CD1c-positive myeloid dendritic cell (primary cell): ENCODE data around the gene KLHL17.
A peak's percentile ranks its signal among the peaks of the same experiment; 100 is the strongest.
"Not testable (repeated sequence)": the region's sequence is repeated elsewhere in the genome, so short reads cannot be mapped to it uniquely, and the experiment has no call there.

ENCODE experiments used
- DNase-seq: peaks from one replicate; pipeline ENCODE4 v3.0.0-alpha.2; 2016; ENCODE audit errors: extremely low spot score

The KLHL17 gene

DNA sequence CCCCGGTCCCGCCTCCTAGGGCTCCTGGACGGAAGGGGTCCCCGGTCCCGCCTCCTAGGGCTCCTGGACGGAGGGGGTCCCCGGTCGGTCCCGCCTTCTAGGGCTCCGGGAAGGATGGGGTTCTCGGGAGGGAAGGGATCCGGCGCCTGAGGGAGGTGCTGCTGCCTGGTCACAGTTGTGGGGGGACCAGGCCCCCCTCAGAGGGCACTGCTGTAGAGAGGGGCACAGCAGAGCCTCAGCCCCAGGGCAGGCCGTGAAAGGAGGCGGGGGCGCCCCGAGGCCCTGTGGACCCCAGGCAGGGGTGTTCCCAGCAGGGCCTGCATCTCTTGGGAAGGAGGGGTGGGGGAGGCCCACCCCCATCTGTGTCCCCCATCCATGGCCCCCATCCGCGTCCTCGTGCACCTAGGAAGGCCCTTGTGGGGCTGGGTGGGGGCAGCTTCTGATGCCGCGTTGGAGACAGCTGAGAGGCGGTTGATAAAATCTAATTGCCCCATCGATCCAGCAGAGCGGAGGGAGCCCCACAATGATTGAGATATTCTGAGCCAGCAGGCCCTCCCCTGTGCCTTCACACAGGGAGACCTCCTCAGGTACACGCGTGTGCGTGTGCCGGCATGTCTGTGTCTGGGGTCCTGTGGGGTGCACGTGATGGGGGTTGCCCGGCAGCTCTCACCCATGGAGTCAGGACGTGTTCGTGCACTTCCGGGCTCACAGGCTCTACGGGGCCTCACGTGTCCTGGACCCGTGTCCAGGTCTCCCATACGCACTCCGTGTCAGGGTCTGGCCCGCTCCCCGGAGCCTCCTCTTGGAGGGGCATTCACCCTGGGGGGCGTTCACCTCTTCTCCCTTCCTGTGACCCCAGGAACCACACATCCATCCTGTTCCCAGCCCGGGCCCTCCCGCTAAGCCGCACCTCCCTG lies 23.8 kb upstream of the KLHL17 start:
- no peak for DNase-seq

GRCh38 chr1:937521-937920 lies 22.9 kb upstream of the KLHL17 start:
- no peak for DNase-seq

- DNase-seq: peak; percentile 43
Observed at GRCh38 chr1:938088-938683, 22.2 kb upstream of the KLHL17 start.

GRCh38 chr1:938711-939489 lies 21.5 kb upstream of the KLHL17 start:
- no peak for DNase-seq

DNA sequence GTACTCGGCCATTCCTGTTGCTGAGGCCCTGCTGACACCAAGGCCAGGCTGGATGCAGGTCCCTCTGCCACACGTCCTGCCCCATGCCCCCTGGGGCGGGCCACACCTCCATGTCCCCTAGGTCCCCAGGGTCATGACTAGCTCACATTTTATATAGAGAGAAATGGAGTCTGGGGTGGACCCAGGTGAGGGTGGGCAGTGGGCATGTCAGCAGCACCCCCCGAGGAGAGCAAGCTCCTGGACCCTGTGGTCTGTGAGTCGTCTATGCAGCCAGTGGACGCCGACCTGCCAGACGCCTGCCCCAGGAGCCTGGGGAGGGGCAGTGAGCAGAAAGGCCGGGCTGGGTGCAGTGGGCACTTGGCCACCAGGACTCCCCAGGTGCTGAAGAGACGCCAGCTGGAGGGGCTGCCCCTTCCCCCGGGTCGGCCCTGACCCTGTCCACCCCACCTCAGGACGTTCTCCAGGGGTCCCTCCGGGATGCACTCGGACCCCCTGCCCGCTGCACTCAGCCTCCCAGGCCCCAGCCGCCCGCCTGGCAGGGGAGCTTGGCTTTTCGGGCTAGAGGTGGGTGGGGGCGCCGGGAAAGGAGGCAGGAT lies 20.8 kb upstream of the KLHL17 start:
- DNase-seq: no peak

DNA sequence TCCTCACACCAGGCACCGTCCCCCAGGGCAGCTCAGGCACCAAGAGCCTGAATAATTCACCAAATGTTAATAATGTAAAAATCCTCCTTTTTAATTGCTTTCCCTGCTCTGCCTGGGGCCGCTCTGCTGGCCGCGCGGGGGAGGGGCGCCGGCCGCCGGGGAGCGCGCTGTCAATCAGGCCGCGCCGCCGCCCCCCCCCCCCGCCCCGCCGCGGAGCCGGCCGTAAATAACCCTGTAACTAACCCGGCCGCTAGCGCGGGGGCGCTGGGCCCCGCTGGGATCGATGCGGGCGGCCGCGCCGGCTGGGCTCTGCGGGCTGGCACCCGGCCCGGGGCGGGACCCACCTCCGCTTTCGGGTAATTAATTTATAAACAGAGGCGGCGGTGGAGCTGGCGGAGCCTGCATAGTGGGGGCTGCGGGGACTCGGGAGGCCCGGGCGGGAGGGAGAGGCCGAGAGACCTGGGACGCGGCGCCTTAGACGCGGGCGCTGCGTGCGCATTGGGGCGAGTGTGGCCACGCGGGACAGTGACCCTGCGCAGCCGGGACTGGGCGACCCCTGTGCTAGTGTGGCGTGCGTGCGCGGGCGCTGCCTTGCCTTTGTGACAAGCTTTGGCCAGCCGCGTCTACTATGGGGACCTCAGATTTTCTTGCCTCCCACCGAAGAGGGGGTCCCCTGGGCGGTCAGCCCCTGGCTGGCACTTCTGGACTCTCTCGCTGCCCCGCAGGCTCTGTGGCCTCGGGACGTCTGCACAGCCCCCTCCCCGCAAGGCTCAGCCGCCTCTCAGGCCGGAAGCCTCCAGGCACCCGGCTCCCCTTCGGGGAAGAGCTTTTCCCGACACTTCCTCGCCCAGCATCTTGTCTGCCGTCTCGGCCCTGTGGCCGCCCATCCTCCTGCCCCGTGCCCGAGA lies 20.0 kb upstream of the KLHL17 start:
- DNase-seq: peak; percentile 23

- DNase-seq: no peak
Observed at GRCh38 chr1:941015-941587, 19.3 kb upstream of the KLHL17 start.

GRCh38 chr1:941588-942383 lies 18.6 kb upstream of the KLHL17 start:
- peak; percentile 63 for DNase-seq

GRCh38 chr1:942411-942821 lies 18.0 kb upstream of the KLHL17 start:
- DNase-seq: no peak

GRCh38 chr1:942864-943533 lies 17.4 kb upstream of the KLHL17 start:
- DNase-seq: no peak

DNA sequence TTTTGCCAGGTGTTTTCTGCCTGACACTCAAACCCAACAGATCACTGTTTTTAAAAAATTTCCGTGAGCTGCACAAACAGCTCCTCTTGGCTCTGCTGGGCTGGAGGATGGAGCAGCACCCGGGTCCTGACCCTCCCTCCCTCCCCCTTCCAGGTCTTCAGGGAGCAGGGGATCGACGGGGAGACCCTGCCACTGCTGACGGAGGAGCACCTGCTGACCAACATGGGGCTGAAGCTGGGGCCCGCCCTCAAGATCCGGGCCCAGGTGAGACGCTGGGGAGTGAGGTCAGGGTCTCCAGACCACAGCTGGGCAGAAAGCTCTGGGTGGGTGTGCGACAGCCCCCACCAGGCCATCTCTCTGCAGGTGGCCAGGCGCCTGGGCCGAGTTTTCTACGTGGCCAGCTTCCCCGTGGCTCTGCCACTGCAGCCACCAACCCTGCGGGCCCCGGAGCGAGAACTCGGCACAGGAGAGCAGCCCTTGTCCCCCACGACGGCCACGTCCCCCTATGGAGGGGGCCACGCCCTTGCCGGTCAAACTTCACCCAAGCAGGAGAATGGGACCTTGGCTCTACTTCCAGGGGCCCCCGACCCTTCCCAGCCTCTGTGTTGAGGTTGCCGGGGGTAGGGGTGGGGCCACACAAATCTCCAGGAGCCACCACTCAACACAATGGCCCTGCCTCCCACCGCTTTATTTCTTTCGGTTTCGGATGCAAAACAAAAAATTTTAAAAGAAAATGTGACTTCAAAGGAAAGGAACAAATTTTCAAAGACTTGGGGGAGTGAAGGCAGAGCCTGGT lies 16.6 kb upstream of the KLHL17 start:
- DNase-seq: no peak

GRCh38 chr1:944341-945325 lies 15.8 kb upstream of the KLHL17 start:
- no peak for DNase-seq

DNA sequence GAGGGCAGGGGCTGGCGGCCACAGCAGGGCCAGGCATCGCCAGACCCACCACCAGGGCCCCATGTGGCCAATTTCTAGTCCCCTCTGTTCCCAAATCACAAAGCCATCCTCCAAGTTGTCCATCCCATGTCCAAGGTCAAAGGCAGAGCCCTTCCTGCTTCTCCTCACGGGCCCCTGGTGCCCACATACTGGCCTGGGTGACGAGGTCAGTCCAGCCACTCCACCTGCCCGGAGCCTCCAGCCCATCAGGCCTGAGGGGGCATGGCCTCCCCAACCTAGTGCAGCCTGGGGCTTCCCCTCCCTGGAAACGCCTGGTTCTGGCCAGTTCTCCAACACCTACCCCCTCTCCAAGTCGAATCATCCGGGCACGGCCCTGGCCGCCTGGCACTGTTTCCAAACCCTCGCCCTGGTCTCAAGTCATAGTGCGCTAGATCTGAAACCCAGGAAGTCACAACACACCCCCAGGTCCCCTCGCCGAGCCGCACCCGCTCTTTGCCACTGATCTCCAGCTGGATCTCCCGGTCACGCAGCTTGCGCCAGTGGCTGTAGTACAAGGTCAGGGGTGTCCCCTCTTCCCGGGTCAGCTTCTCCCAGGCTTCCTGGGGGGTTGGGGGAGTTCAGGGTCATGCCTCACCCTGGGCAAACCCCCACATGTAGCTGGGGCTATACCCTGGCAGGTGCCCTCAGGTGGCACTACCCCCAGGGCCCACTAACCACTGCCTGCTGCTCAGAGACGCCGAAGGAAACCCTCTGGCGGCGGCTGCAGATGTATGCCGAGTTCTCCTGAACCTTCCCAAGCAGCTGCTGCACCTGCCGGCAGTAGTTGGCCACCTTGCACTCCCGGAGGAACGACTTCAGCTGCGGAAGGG lies 14.5 kb upstream of the KLHL17 start:
- no peak for DNase-seq

DNA sequence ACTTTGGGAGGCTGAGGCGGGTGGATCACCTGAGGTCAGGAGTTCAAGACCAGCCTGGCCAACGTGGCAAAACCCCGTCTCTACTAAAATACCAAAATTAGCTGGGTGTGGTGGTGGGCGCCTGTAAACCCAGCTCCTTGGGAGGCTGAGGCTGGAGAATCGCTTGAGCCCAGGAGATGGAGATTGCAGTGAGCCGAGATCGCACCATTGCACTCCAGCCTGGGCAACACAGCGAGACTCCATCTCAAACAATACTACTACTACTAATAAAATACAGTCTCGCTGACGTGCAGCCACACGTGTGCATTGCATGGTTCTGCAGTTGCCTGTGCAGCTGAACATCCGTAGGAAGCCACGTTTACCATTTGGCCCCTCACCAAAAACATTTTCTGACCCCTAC lies 13.6 kb upstream of the KLHL17 start:
- not testable (repeated sequence) for DNase-seq

GRCh38 chr1:947958-948357 lies 12.4 kb upstream of the KLHL17 start:
- no peak for DNase-seq

DNA sequence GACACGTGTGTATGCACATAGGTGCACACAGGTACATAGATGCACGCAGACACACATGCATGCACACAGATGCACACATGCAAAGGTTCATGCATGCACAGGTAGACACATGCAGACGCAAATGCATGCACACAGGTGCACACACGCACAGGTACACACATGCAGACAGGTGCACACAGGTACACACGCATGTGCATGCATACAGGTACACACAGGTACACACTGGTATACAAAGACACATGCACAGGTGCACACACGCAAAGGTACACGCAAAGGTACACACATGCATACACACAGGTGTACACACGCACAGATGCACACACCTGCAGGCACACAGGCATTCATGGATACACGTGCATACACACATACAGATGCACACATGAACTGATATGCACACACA lies 10.1 kb upstream of the KLHL17 start:
- DNase-seq: no peak
